GM13977 (cell line): ENCODE data around the gene FARSB.

Experiments used
- DNase-seq: peaks from one replicate; pipeline ENCODE4 v3.0.0; 2012; ENCODE audit warnings: low spot score
- CTCF ChIP-seq: IDR thresholded peaks from 2 replicates; pipeline ENCODE4 v1.5.1; 2012; ENCODE audit warnings: mild to moderate bottlenecking, control low read depth; ENCODE audit not compliant: insufficient read depth; ENCODE audit errors: extremely low read depth, missing control alignments
- in situ Hi-C: fragments of 300-500 bp; cut with MboI; formaldehyde crosslinking; loops from one replicate; pipeline ENCODE4 v1.12.0; 2022; ENCODE audit warnings: low sequenced_read_pairs, low pct_unique_long_range_greater_than_20kb, mixed read lengths, inconsistent platforms; ENCODE audit not compliant: unreplicated experiment

The FARSB gene

GRCh38 chr2:222535477-222535876 lies 120.4 kb downstream of the FARSB start:
- no peak for TF ChIP-seq CTCF
- in situ Hi-C loops: no loop called here
- DNase-seq: no peak

- in situ Hi-C loops: no loop called here
- TF ChIP-seq CTCF: no peak
Observed at GRCh38 chr2:222532315-222532714, 123.6 kb downstream of the FARSB start.

GRCh38 chr2:222526480-222527277 lies 129.2 kb downstream of the FARSB start:
- no peak for DNase-seq
- in situ Hi-C loops: no loop called here
- no peak for TF ChIP-seq CTCF

More at GRCh38 chr2:222532315-222532714, 123.6 kb downstream of the FARSB start:
- DNase-seq: no peak

- in situ Hi-C loops: no loop called here
- no peak for TF ChIP-seq CTCF
Observed at GRCh38 chr2:222525811-222526210, 130.1 kb downstream of the FARSB start.

GRCh38 chr2:222523783-222524544 lies 131.9 kb downstream of the FARSB start:
- DNase-seq: no peak
- no peak for TF ChIP-seq CTCF
- in situ Hi-C loops: no loop called here

More at GRCh38 chr2:222525811-222526210, 130.1 kb downstream of the FARSB start:
- no peak for DNase-seq

- in situ Hi-C loops: no loop called here
- no peak for DNase-seq
Observed at GRCh38 chr2:222522082-222522481, 133.8 kb downstream of the FARSB start.

More at GRCh38 chr2:222522082-222522481, 133.8 kb downstream of the FARSB start:
- TF ChIP-seq CTCF: no peak
